Endothelial cell of umbilical vein (primary cell): Measurements from ENCODE around the gene MED14. TPM values are rescaled to one million over a fixed set of nuclear protein-coding genes. Genes with fewer than 3 reads are reported as not detected.

Experiments used
- BruUV-seq: library from RNA; stranded (reverse); fragments of 400-500 nt; replicated peaks from 2 replicates; lab custom pipeline; 2021; lab: Mats Ljungman, UMichigan
- CTCF ChIA-PET: fragments of 300-600, 350-600 bp; sonication (Branson Sonifier 250); formaldehyde crosslinking; loops from one replicate; lab custom pipeline; 2021; ENCODE audit warnings: antibody characterized with exemption, inconsistent platforms; lab: Charles Lee
- POLR2A ChIA-PET: fragments of 300-600, 350-600 bp; sonication (Branson Sonifier 250); formaldehyde crosslinking; loops from one replicate; lab custom pipeline; 2021; ENCODE audit warnings: antibody characterized with exemption, inconsistent platforms; lab: Charles Lee
- DNase-seq: peaks from one replicate; pipeline ENCODE4 v3.0.0-alpha.2; 2011; ENCODE audit warnings: low read depth, low spot score
- FAIRE-seq: peaks from 2 replicates; lab custom pipeline; 2011; peaks lifted over from hg19 to GRCh38; lab: Jason Lieb, UNC
- H2AFZ ChIP-seq: 2 replicates; pipeline ENCODE4 v1.6.0; 2012; ENCODE audit warnings: low read depth, low read length, control low read depth, inconsistent platforms
- H3K27ac ChIP-seq: 2 replicates; pipeline ENCODE4 v1.5.1; 2011; ENCODE audit warnings: low read depth, mild to moderate bottlenecking, control low read depth, low read length, moderate library complexity; ENCODE audit not compliant: insufficient read depth
- H3K27me3 ChIP-seq, 2 experiments: 2 replicates each; pipeline versions ENCODE4 v1.6.0 to v1.6.1; 2011; ENCODE audit warnings: low read length in 2 of 2, mixed read lengths in 1 of 2; ENCODE audit not compliant: control insufficient read depth in 2 of 2, insufficient read depth in 2 of 2
- H3K36me3 ChIP-seq, 2 experiments: 2 replicates in 1 of 2; 3 replicates in 1 of 2; pipeline ENCODE4 v1.5.1; 2011; ENCODE audit warnings: low read length in 2 of 2, mild to moderate bottlenecking in 1 of 2, moderate library complexity in 1 of 2; ENCODE audit not compliant: control insufficient read depth in 2 of 2, insufficient read depth in 2 of 2; ENCODE audit errors: extremely low read depth in 1 of 2
- H3K4me1 ChIP-seq: 3 replicates; pipeline ENCODE4 v1.5.1; 2011; ENCODE audit warnings: mild to moderate bottlenecking, low read length; ENCODE audit not compliant: control insufficient read depth, insufficient read depth; ENCODE audit errors: extremely low read depth
- H3K4me2 ChIP-seq: 2 replicates; pipeline ENCODE4 v1.6.1; 2011; ENCODE audit warnings: low read length, control low read depth, mixed read lengths; ENCODE audit not compliant: insufficient read depth
- H3K4me3 ChIP-seq, 3 experiments: fragments of 200-600 bp in 1 of 3; sonication (generic), shearing (Covaris generic) in 1 of 3; replicated peaks in 1 of 3; 2 replicates each; pipeline ENCODE4 v1.5.1; 2011 to 2016; ENCODE audit warnings: control low read depth in 3 of 3, low read length in 3 of 3, mild to moderate bottlenecking in 2 of 3, inconsistent platforms in 1 of 3, low read depth in 1 of 3, moderate library complexity in 1 of 3; ENCODE audit not compliant: insufficient read depth in 1 of 3
- H3K79me2 ChIP-seq: 2 replicates; pipeline ENCODE4 v1.6.0; 2012; ENCODE audit warnings: low read length, inconsistent platforms; ENCODE audit not compliant: control insufficient read depth, insufficient read depth
- H3K9ac ChIP-seq: replicated peaks from 2 replicates; pipeline ENCODE3; 2011; ENCODE audit warnings: low read length, control low read depth; ENCODE audit not compliant: insufficient read depth; ENCODE audit errors: extremely low read depth
- H3K9me1 ChIP-seq: replicated peaks from 3 replicates; pipeline ENCODE4 v1.6.0; 2011; ENCODE audit warnings: mild to moderate bottlenecking, low read length; ENCODE audit not compliant: control insufficient read depth, insufficient read depth; ENCODE audit errors: extremely low read depth
- H3K9me3 ChIP-seq: replicated peaks from 2 replicates; pipeline ENCODE4 v1.5.1; 2012; ENCODE audit warnings: low read length, inconsistent platforms; ENCODE audit not compliant: control insufficient read depth, insufficient read depth
- H4K20me1 ChIP-seq: replicated peaks from 2 replicates; pipeline ENCODE3; 2011; ENCODE audit warnings: mild to moderate bottlenecking, low read length; ENCODE audit not compliant: control insufficient read depth, insufficient read depth; ENCODE audit errors: extremely low read depth
- CTCF ChIP-seq, 2 donors: IDR thresholded peaks; 1 replicate in 1 of 2; 2 replicates in 1 of 2; pipeline ENCODE4 v1.5.1; 2011; ENCODE audit warnings: low read length in 2 of 2, mild to moderate bottlenecking in 2 of 2, moderate library complexity in 2 of 2, control low read depth in 1 of 2, inconsistent platforms in 1 of 2, low read depth in 1 of 2; ENCODE audit not compliant: insufficient read depth in 1 of 2; ENCODE audit errors: extremely low read depth in 1 of 2
- EZH2 ChIP-seq: IDR thresholded peaks from 2 replicates; pipeline ENCODE4 v1.6.1; 2012; ENCODE audit warnings: borderline replicate concordance, low read depth, mild to moderate bottlenecking, moderate library complexity, low read length, inconsistent platforms; ENCODE audit not compliant: severe bottlenecking
- FOS ChIP-seq: IDR thresholded peaks from 2 replicates; pipeline ENCODE4 v1.6.1; 2011; ENCODE audit warnings: mild to moderate bottlenecking, low read length, moderate library complexity, borderline replicate concordance; ENCODE audit not compliant: insufficient read depth
- GATA2 ChIP-seq: IDR thresholded peaks from 2 replicates; pipeline ENCODE4 v1.7.0; 2011; ENCODE audit warnings: low read depth, mild to moderate bottlenecking, moderate library complexity, mixed read lengths, low read length; ENCODE audit not compliant: insufficient read length, insufficient read depth
- JUN ChIP-seq: IDR thresholded peaks from 2 replicates; pipeline ENCODE4 v1.6.1; 2011; ENCODE audit warnings: borderline replicate concordance, low read depth; ENCODE audit not compliant: insufficient read length, insufficient read depth
- MAX ChIP-seq: IDR thresholded peaks from 2 replicates; pipeline ENCODE4 v1.6.1; 2011; ENCODE audit not compliant: insufficient read depth, insufficient read length
- MYC ChIP-seq: IDR thresholded peaks from one replicate; pipeline ENCODE4 v1.6.1; 2011; ENCODE audit warnings: mild to moderate bottlenecking, low read depth, low read length
- POLR2A ChIP-seq: IDR thresholded peaks from 2 replicates; pipeline ENCODE4 v1.6.1; 2012; ENCODE audit warnings: low read depth, mild to moderate bottlenecking, control low read depth, low read length
- POLR2AphosphoS5 ChIP-seq: IDR thresholded peaks from 2 replicates; pipeline ENCODE4 v1.6.1; 2012; ENCODE audit warnings: low read depth, mild to moderate bottlenecking, control low read depth, low read length, moderate library complexity; ENCODE audit not compliant: insufficient read depth
- dilution Hi-C: fragments of 300-500 bp; cut with MboI; formaldehyde crosslinking; loops from one replicate; pipeline ENCODE4 v1.15.0; 2019; ENCODE audit warnings: low sequenced_read_pairs; ENCODE audit not compliant: extremely low pct_ligation_motif_present
- intact Hi-C: fragments of 100-400 bp; cut with micrococcal nuclease; formaldehyde crosslinking; loops from one replicate; pipeline ENCODE4 v1.10.0; 2022
- polyA plus RNA-seq, 4 experiments: library from polyadenylated mRNA; depleted of rRNA in 3 of 4; stranded (reverse) in 3 of 4; unstranded in 1 of 4; fragments of >200 nt; gene quantifications; 2 replicates each; pipeline versions ENCODE4 v1.2.1 to v1.2.3, GENCODE V29; 2011 to 2012; ENCODE audit warnings: missing spikeins in 1 of 4
- total RNA-seq: library from RNA; stranded (reverse); gene quantifications from 2 replicates; pipeline ENCODE4 v1.2.3, GENCODE V29; 2021

Gene MED14
- total and polyA plus RNA-seq, 2 donors (not counting 3 experiments of a cell fraction or from before 2014, with no cell fraction given), result 25.6 to 55.8 TPM

GRCh38 chrX:40617566-40617965 is 117.8 kb downstream of the MED14 start:
- CTCF ChIA-PET, result interaction anchor here (1.9 kb wide), 1 partner anchor 74 kb away, joined by 7 read pairs; no protein-coding TSS in a partner anchor
- POLR2A ChIA-PET, result no interaction called here

GRCh38 chrX:40615976-40616375 is 119.4 kb downstream of the MED14 start:
- Histone ChIP-seq H3K27ac (no peak overlapping the region), H3K4me2 (no peak overlapping the region), H3K79me2 (no peaks in the 10 kb centered on the region), H3K9me3 (no peaks in the 10 kb centered on the region), H3K27me3 (no peaks in the 10 kb centered on the region), H3K4me1 (no peaks in the 10 kb centered on the region), H3K9ac (no peak overlapping the region), H3K4me3 (no peak overlapping the region), H4K20me1 (no peaks in the 10 kb centered on the region), H3K9me1 (no peaks in the 10 kb centered on the region), H2AFZ (no peak overlapping the region), H3K36me3 (no peaks in the 10 kb centered on the region)
- FAIRE-seq, result no peak
- no peak for DNase-seq
- dilution Hi-C loops (no loop called here), intact Hi-C loops (no loop called here)
- TF ChIP-seq EZH2, result no peak
- TF ChIP-seq FOS, result no peak
- TF ChIP-seq POLR2A, result no peak
- no peak for TF ChIP-seq MYC
- TF ChIP-seq GATA2, result no peak
- no peak for TF ChIP-seq MAX
- TF ChIP-seq POLR2AphosphoS5, result no peak
- no peak for TF ChIP-seq JUN
- no peak for TF ChIP-seq CTCF (IDR thresholded peaks at IDR 0.05; ENCODE audit: extremely low read depth in 1 of 2, insufficient read depth in 1 of 2, low read depth in 1 of 2, low read length in 2 of 2)
- no TSS peak for BruUV-seq
- ChIA-PET POLR2A (no interaction called here), CTCF (no interaction called here)

More at GRCh38 chrX:40617566-40617965, 117.8 kb downstream of the MED14 start:
- H3K27ac ChIP-seq, result no peak overlapping the region
- no peaks in the 10 kb centered on the region for H3K9me3 ChIP-seq
- DNase-seq (no peak), FAIRE-seq (no peak)
- no peaks in the 10 kb centered on the region for H4K20me1 ChIP-seq
- no peak overlapping the region for H2AFZ ChIP-seq
- H3K4me1 ChIP-seq, result no peaks in the 10 kb centered on the region
- intact Hi-C loops (no loop called here), dilution Hi-C loops (no loop called here)
- no peaks in the 10 kb centered on the region for H3K27me3 ChIP-seq
- no peak overlapping the region for H3K4me2 ChIP-seq
- no peaks in the 10 kb centered on the region for H3K79me2 ChIP-seq
- H3K9me1 ChIP-seq, result no peaks in the 10 kb centered on the region
- no peak overlapping the region for H3K9ac ChIP-seq
- TF ChIP-seq MYC (no peak), FOS (no peak), GATA2 (no peak), JUN (no peak)
- H3K4me3 ChIP-seq, result no peak overlapping the region
- no peaks in the 10 kb centered on the region for H3K36me3 ChIP-seq
- BruUV-seq, result no TSS peak
